GM21447 (cell line): ENCODE measurements around the gene PDK2.
"Not testable (repeated sequence)": the region's sequence is repeated elsewhere in the genome, so short reads cannot be mapped to it uniquely, and the experiment has no call there.

Experiments used
- ATAC-seq: cut with Tn5 transposase; IDR thresholded peaks from one replicate; pipeline ENCODE4 v1.9.1; 2021; ENCODE audit not compliant: unreplicated experiment

The PDK2 gene

GRCh38 chr17:50058296-50058953 lies 36.7 kb upstream of the PDK2 start:
- no peak for ATAC-seq

GRCh38 chr17:50059256-50059655 lies 35.9 kb upstream of the PDK2 start:
- ATAC-seq = no peak

DNA sequence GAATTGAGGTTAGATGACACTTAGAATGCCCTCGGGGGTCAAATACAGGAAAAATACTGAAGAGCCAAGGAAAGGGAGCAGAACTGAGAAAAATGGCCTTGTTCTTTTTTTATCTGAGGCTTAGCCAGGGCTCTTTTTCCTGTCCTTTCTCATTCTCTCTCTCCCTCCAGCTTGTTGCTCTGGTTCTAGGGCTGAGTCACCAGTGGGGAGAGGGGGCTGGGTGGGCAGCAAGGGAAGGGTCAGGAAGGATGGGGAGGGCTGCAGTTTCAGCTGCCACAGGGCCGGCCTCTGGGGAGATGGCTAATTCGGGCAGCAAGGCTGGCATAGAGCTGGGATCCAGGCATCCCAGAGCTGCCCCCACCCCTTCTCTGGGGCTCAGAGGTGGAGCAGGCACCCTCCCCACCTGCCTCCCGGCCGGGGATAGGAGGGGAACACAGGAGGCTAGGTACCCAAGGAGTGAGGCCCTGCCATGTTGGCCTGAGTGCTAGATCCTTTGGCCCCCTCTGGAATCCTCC lies 35.3 kb upstream of the PDK2 start:
- ATAC-seq = no peak

DNA sequence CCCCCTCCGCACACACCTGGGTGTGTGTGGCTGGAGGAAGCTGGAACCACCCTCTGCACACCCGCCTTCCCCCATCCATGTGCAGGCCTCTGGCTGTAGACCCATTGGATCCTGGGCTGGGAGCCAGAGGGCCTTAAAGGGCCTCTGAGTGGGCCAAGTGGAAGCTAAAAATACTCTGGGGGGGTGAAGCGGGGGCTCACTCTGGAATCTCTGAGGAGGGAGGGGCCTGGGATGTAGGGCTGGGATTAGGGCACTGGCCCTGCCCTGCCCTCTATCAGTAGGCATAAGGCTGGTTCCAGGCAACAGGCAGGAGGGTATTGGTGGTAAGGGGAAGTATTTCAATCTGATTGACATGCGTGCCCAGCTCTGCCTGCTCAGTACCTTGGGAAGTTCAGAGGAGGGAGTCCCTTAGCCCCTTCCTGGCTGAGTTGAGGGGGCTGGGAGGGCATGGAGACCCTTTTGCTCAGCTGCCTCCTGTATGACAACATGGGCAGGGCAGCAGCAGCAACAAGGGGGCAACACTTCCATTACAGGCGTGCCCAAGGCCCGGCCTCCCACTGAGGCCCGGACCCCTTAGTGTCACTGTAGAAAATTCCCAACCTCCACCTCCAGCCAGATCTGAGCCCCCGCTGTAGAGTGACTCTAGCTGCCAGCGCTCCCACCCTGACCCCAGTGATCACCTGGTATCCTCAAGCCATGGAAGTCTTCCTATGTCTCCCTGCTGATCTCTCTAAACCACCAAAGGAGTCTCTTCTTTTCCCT lies 34.0 kb upstream of the PDK2 start:
- ATAC-seq = no peak

GRCh38 chr17:50061713-50062045 lies 33.5 kb upstream of the PDK2 start:
- not testable (repeated sequence) for ATAC-seq

GRCh38 chr17:50062293-50063243 lies 32.6 kb upstream of the PDK2 start:
- no peak for ATAC-seq

DNA sequence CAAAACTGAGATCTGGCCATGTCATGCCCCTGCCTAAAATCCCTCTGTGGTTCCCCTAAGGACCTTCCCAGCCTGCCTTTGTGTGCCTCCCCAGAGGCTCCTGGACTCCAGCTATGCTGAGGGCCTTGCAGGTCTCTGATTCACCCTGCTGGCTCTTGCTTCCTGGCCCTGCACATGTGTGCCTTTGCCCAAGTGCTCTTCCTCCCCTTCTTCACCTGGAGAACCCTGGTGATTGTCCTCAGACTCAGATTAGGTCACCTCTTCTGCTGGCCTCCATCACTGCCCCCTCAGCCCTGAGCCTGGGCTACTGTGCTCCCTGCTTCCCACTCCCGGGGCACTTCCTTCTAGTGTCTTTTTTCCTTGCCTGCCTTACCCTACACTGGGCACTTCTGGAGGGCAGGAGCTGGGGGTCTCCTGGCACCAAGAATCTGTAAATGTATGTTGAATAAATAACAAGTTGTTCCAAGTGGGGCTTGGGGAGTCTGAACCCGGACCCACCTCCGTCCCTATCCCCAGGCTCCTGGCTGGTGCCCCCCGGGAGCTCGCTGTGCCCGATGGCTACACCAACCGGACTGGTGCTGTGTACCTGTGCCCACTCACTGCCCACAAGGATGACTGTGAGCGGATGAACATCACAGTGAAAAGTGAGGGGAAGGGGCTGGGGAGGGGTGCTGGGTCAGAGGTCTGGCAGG lies 31.4 kb upstream of the PDK2 start:
- ATAC-seq = no peak

- no peak for ATAC-seq
Observed at GRCh38 chr17:50064253-50065001, 30.7 kb upstream of the PDK2 start.

DNA sequence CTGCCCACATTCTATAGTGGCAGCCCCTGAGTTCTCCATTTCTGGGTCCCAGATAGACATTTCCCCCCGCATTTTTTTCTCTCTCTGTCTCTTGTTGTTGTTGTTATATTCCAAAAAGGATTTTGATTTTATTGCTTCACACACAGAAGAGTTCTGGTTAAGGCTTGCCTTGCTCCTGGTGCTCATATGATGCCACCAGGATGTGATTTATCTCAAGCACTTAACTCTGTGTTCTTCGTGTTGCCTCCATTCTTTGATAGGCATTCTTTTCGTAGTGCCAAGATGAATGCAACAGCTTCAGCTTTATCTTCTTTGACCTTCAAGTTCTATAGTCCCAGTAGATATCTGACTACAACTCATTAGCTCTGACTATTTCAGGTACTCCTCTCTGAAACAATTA lies 30.1 kb upstream of the PDK2 start:
- ATAC-seq = no peak

- ATAC-seq = no peak
Observed at GRCh38 chr17:50066995-50067394, 28.2 kb upstream of the PDK2 start.

DNA sequence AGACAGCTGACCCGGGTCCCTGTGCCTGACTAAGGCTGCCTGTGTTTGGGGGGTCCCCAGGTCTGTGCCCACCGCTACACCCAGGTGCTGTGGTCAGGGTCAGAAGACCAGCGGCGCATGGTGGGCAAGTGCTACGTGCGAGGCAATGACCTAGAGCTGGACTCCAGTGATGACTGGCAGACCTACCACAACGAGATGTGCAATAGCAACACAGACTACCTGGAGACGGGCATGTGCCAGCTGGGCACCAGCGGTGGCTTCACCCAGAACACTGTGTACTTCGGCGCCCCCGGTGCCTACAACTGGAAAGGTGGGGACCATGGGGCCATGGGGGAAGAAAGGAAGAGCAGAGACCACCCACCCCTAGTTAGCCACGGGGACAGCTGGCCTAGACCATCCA lies 27.2 kb upstream of the PDK2 start:
- no peak for ATAC-seq

- ATAC-seq = no peak
Observed at GRCh38 chr17:50070908-50071680, 24.1 kb upstream of the PDK2 start.

DNA sequence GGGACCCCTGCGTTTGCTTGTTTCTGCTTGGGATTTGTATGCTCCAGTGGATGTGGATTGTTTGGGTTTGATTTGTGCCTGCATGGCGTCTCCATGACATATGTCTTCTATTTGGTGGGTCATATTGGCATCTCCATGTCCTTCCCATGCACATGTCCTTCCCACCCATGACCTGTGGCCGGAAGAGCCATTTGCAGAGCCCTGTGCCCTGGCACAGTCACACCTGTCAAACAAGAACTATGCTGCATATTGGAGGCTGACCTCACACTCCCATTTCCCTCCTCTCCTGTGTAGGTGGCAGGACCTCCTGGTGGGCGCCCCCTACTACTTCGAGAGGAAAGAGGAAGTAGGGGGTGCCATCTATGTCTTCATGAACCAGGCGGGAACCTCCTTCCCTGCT lies 23.5 kb upstream of the PDK2 start:
- no peak for ATAC-seq

- no peak for ATAC-seq
Observed at GRCh38 chr17:50072130-50072529, 23.0 kb upstream of the PDK2 start.

DNA sequence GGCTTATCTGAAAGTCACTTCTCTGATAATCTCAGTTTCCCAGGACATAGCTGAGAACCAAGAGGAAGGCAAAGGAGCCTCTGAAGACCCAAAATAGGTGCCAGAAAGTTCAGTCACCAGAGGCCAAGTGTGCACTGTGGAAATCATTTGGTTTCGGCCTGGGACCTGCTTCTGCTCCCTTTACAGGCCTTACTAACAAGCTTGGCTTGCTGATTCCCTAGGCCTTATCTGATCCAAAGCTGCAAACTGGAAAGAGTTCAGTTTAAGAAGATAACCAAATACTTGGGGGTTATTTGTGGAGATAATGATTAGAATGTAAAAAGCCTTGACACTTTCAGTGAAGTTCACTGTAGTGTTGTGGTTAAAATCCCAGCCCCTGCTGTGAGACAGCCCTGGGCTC lies 22.2 kb upstream of the PDK2 start:
- no peak for ATAC-seq

GRCh38 chr17:50074227-50074626 lies 20.9 kb upstream of the PDK2 start:
- ATAC-seq = no peak

DNA sequence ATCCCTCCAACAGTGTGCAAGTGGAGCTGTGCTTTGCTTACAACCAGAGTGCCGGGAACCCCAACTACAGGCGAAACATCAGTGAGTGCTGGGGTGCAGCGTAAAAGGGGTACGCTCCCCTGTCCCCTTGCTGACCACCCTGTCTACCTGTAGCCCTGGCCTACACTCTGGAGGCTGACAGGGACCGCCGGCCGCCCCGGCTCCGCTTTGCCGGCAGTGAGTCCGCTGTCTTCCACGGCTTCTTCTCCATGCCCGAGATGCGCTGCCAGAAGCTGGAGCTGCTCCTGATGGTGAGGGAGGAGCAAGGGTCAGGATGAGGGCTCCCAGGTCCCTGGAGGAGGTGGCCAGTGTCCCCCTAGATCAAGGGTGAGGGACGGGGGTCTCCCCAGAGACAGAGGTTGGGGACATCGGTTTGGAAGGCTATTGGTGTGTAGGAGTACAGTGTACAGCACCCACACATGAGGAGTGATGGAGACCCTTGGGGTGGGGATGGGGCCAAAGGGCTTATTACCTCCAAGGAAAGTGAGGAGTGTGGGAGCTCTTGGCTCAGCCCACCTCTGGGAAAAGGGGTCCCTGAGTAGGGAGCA lies 19.6 kb upstream of the PDK2 start:
- ATAC-seq = no peak

- no peak for ATAC-seq
Observed at GRCh38 chr17:50076221-50076590, 18.9 kb upstream of the PDK2 start.

DNA sequence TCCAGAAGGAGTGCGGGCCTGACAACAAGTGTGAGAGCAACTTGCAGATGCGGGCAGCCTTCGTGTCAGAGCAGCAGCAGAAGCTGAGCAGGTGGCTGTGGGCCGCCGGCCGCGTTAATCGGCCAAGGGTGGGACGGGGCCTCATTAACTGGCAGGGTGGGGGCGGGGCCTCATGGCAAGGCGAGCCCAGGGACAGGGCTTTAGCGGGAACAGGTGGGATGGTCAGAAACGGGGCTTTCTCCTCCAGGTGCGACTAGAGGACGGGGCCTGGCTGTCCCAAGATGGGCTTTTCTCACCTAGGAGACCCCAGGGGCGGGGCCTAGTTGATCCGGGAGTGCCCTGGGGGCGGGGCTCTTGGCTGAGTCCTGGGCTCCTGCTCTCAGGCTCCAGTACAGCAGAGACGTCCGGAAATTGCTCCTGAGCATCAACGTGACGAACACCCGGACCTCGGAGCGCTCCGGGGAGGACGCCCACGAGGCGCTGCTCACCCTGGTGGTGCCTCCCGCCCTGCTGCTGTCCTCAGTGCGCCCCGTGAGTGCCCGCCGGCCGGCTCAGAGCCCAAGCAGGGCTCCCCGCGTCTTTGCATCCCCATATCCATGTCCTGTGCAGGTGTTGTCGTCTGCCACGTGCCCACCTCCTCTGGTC lies 18.4 kb upstream of the PDK2 start:
- no peak for ATAC-seq
